ENCODE measurements around the gene ADD3.

GRCh38 chr10:110007701-110008517, at the start of gene ADD3:
- TF ChIP-seq CTCF (IDR thresholded peaks at IDR 0.05) (no peak), POLR2A (IDR thresholded peaks at IDR 0.05) (peak; percentile 51 to 70)

Measured in Peyer's patch (tissue), 4 donors.